IPS-20b (cell line): ENCODE data around the gene TEAD1.
A peak's percentile ranks its signal among the peaks of the same experiment; 100 is the strongest.

Source experiments
- H3K27ac ChIP-seq: one replicate; pipeline ENCODE4 v1.5.1; 2013; ENCODE audit warnings: low read length
- H3K27me3 ChIP-seq: 2 replicates; pipeline ENCODE4 v1.6.1; 2013; ENCODE audit warnings: mild to moderate bottlenecking, low read length, inconsistent platforms; ENCODE audit not compliant: insufficient read depth
- H3K36me3 ChIP-seq: 2 replicates; pipeline ENCODE4 v1.6.1; 2013; ENCODE audit warnings: low read depth, mild to moderate bottlenecking, inconsistent platforms, low read length, moderate library complexity; ENCODE audit not compliant: insufficient read depth
- H3K4me1 ChIP-seq: 2 replicates; pipeline ENCODE4 v1.6.1; 2013; ENCODE audit warnings: mild to moderate bottlenecking, control low read depth, inconsistent platforms, low read length, moderate library complexity; ENCODE audit not compliant: insufficient read depth
- H3K4me3 ChIP-seq: 2 replicates; pipeline ENCODE4 v1.5.1; 2013; ENCODE audit warnings: mild to moderate bottlenecking, low read length, inconsistent platforms
- H3K9ac ChIP-seq: 2 replicates; pipeline ENCODE4 v1.6.1; 2013; ENCODE audit warnings: low read depth, mild to moderate bottlenecking, inconsistent platforms, low read length, moderate library complexity
- H3K9me3 ChIP-seq: 2 replicates; pipeline ENCODE4 v1.6.1; 2013; ENCODE audit warnings: mild to moderate bottlenecking, low read depth, low read length, inconsistent platforms; ENCODE audit not compliant: insufficient read depth

TEAD1 gene

DNA sequence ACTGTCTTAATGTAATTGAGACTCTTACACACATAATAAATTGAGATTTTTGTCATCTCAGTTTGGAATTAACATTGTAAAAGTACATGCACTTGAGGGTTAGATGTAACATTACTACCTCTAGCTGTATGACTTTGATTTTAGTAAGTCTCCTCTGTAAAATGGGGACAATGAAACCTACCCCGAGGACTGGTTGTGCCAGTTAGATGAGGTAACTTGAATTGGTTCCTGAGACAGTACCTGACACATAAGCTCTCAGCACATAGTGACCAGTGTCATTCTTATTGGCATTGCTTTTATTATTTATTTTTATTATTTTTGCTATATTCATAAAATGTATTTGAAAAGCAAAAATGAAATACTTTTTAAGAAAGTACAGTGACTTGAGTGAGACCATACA, 114.8 kb downstream of the TEAD1 start:
- Histone ChIP-seq H3K27me3 (no peaks in the 10 kb centered on the region), H3K36me3 (no peaks in the 10 kb centered on the region), H3K9ac (no peak overlapping the region), H3K27ac (no peak overlapping the region), H3K9me3 (no peaks in the 10 kb centered on the region), H3K4me3 (no peak overlapping the region), H3K4me1 (peaks cover 39% of the 10 kb centered on the region)

GRCh38 chr11:12789596-12790215, 115.5 kb downstream of the TEAD1 start:
- H3K4me3 ChIP-seq = no peak overlapping the region

GRCh38 chr11:12790861-12791616, 116.8 kb downstream of the TEAD1 start:
- Histone ChIP-seq H3K9ac (no peak overlapping the region), H3K36me3 (peaks cover 16% of the 10 kb centered on the region), H3K27me3 (no peaks in the 10 kb centered on the region), H3K27ac (no peak overlapping the region), H3K9me3 (no peaks in the 10 kb centered on the region), H3K4me3 (peak overlapping the region; percentile 2; the same call in 1 of the 2 replicates), H3K4me1 (peaks cover 46% of the 10 kb centered on the region)

More at GRCh38 chr11:12789596-12790215, 115.5 kb downstream of the TEAD1 start:
- peaks cover 2% of the 10 kb centered on the region; the same call in 1 of the 2 replicates for H3K36me3 ChIP-seq
- H3K27ac ChIP-seq = no peak overlapping the region
- H3K9ac ChIP-seq = peak overlapping the region; percentile 41; the same call in 1 of the 2 replicates
- H3K27me3 ChIP-seq = no peaks in the 10 kb centered on the region
- peaks cover 45% of the 10 kb centered on the region for H3K4me1 ChIP-seq
- H3K9me3 ChIP-seq = no peaks in the 10 kb centered on the region

- Histone ChIP-seq H3K4me1 (peaks cover 46% of the 10 kb centered on the region), H3K27ac (no peak overlapping the region), H3K36me3 (peaks cover 16% of the 10 kb centered on the region), H3K4me3 (no peak overlapping the region), H3K27me3 (no peaks in the 10 kb centered on the region), H3K9me3 (no peaks in the 10 kb centered on the region), H3K9ac (no peak overlapping the region)
Observed at GRCh38 chr11:12792018-12792417, 117.8 kb downstream of the TEAD1 start.

- peaks cover 16% of the 10 kb centered on the region for H3K36me3 ChIP-seq
Observed at GRCh38 chr11:12792590-12792989, 118.4 kb downstream of the TEAD1 start.

DNA sequence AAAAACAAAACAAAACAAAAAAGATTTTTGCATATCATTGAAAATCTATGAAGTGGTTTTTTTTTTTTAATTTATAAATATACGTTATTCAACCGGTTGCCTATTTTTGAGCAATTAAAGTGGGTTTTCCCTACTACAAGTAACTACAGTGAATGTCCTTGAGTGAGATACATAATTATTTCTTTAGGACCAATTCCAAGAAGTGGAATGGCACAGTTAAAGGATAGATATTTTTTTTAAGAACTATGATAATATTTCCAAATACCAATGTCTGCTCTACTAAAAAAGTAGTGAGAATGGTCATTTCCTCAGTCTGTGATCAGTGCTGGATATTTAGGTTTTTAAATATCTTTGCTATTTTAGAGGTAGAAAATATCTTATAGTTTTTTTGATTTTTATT, 118.8 kb downstream of the TEAD1 start:
- Histone ChIP-seq H3K9ac (no peak overlapping the region), H3K4me1 (peaks cover 42% of the 10 kb centered on the region), H3K27ac (no peak overlapping the region), H3K9me3 (no peaks in the 10 kb centered on the region), H3K36me3 (peaks cover 16% of the 10 kb centered on the region), H3K4me3 (no peak overlapping the region), H3K27me3 (no peaks in the 10 kb centered on the region)

More at GRCh38 chr11:12792590-12792989, 118.4 kb downstream of the TEAD1 start:
- no peaks in the 10 kb centered on the region for H3K9me3 ChIP-seq
- H3K27me3 ChIP-seq = no peaks in the 10 kb centered on the region
- no peak overlapping the region for H3K27ac ChIP-seq
- no peak overlapping the region for H3K9ac ChIP-seq
- H3K4me3 ChIP-seq = no peak overlapping the region
- H3K4me1 ChIP-seq = peaks cover 41% of the 10 kb centered on the region

- no peak overlapping the region for H3K9ac ChIP-seq
- H3K9me3 ChIP-seq = no peaks in the 10 kb centered on the region
- peaks cover 16% of the 10 kb centered on the region for H3K36me3 ChIP-seq
- peaks cover 47% of the 10 kb centered on the region for H3K4me1 ChIP-seq
- no peak overlapping the region for H3K4me3 ChIP-seq
- H3K27ac ChIP-seq = no peak overlapping the region
- H3K27me3 ChIP-seq = no peaks in the 10 kb centered on the region
Observed at GRCh38 chr11:12793506-12793905, 119.3 kb downstream of the TEAD1 start.

DNA sequence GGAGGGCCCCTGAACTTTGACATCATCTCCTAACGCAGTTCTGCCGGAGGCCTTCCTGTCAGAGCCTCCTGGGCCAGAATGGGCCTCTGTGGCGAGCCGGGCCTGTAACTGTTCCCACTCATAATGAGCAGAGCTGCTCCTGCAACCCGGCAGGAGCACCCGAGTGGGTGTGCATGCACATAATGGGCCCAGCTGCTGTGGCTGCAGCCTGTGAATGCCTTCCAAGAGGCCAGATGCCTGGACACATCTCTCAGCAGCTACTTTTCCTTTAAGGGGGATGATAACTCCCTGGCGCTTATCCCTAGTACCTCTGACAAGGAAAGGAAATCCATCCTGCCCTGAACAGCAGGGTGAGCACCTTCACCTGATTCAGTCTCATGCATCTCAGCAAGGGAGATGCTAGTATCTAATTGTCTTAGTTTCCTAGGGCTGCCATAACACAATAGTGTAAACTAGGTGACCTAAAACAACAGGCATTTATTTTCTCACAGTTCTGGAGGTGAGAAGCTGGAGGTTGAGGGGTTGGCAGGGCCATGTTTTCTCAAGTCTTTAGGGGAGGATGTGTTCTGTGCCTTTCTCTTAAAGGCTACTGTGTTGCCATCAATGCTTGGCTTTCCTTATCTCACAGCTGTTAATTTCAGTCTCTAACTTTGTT, 120.5 kb downstream of the TEAD1 start:
- H3K9ac ChIP-seq = no peak overlapping the region
- H3K4me3 ChIP-seq = no peak overlapping the region
- H3K27ac ChIP-seq = no peak overlapping the region
- peaks cover 48% of the 10 kb centered on the region for H3K4me1 ChIP-seq
- H3K36me3 ChIP-seq = peaks cover 16% of the 10 kb centered on the region
- no peaks in the 10 kb centered on the region for H3K27me3 ChIP-seq
- no peaks in the 10 kb centered on the region for H3K9me3 ChIP-seq

DNA sequence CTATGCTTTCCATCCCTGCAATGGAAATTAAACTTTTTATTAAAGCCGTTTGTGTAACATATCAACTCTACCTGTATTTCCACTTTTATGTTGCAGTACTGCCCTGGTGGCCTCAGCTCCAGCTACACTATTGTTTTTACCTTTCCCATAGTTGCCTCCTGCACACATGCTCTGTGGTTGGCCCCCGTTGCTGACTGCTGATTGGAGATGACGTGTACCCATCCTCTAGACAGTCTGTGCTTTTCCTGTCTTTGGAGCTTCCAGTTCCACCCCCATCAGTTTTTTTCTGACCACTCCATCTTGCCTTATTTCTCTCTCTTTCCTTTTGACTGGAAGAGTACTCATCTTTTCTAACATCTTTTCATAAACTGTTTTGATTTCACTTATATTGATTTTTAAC, 123.8 kb downstream of the TEAD1 start:
- Histone ChIP-seq H3K27ac (no peak overlapping the region), H3K27me3 (no peaks in the 10 kb centered on the region), H3K4me3 (no peak overlapping the region), H3K9ac (no peak overlapping the region), H3K4me1 (peaks cover 65% of the 10 kb centered on the region), H3K9me3 (no peaks in the 10 kb centered on the region), H3K36me3 (peaks cover 16% of the 10 kb centered on the region)

DNA sequence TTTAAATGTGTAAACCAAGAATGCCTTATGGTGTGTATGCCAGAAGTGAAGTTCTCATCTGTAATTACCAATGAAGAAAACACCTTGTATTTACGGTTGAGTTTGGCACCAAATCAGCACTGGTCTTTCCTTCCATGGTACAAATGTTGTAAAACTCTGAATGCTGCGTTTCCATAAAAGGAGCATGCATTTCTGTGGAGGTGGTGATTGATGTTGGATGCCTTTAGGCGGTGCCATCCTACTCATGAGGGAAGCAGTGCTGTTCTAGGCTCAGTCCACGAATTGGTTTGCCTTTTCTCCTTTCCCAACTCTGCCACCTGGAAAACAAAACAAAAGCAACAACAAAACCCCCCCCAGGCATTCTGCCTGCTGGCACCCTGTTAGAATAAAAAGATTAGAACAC, 124.4 kb downstream of the TEAD1 start:
- H3K36me3 ChIP-seq = peaks cover 16% of the 10 kb centered on the region
- H3K27me3 ChIP-seq = no peaks in the 10 kb centered on the region
- no peaks in the 10 kb centered on the region for H3K9me3 ChIP-seq
- H3K4me1 ChIP-seq = peaks cover 66% of the 10 kb centered on the region
- no peak overlapping the region for H3K9ac ChIP-seq
- no peak overlapping the region for H3K27ac ChIP-seq
- no peak overlapping the region for H3K4me3 ChIP-seq

DNA sequence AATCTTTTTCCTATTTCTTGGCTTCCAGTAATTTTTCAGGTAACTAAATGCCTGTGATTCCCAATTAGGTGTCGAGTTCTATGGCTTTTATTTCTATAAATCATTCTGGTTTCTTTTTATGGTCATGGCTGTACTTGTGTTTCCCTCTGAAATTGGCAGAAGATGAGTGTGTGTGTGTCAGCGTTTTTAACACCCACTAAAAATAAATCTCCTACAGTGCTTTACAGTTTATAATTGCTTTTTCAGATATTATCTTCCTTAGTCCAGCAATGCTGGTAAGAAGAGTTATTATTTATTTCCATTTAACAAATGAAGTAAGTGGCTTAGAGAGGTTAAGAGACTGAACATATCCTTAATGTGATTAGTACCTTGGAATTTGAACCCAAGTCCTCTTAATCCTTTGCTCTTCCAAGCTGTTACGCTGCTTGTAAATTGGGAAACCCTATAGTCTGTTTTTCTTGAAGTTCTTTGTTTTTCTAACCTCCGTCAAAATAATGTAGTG, 125.2 kb downstream of the TEAD1 start:
- Histone ChIP-seq H3K4me3 (no peak overlapping the region), H3K36me3 (peaks cover 16% of the 10 kb centered on the region), H3K9me3 (no peaks in the 10 kb centered on the region), H3K9ac (peak overlapping the region; percentile 23; the same call in 1 of the 2 replicates), H3K27me3 (no peaks in the 10 kb centered on the region), H3K4me1 (peaks cover 65% of the 10 kb centered on the region), H3K27ac (no peak overlapping the region)
